Activated CD4-positive, alpha-beta T cell treated with anti-CD3 and anti-CD28 coated beads, Interleukin-2, amount 50 U/mL, for 4 hours (primary cell): ENCODE data around the gene DHX29.

Experiments
- DNase-seq, 2 experiments: peaks; one replicate each; pipeline ENCODE4 v3.0.0-alpha.2; 2020

Gene DHX29

GRCh38 chr5:55316289-55316688 lies 8.8 kb upstream of the DHX29 start:
- no peak for DNase-seq

DNA sequence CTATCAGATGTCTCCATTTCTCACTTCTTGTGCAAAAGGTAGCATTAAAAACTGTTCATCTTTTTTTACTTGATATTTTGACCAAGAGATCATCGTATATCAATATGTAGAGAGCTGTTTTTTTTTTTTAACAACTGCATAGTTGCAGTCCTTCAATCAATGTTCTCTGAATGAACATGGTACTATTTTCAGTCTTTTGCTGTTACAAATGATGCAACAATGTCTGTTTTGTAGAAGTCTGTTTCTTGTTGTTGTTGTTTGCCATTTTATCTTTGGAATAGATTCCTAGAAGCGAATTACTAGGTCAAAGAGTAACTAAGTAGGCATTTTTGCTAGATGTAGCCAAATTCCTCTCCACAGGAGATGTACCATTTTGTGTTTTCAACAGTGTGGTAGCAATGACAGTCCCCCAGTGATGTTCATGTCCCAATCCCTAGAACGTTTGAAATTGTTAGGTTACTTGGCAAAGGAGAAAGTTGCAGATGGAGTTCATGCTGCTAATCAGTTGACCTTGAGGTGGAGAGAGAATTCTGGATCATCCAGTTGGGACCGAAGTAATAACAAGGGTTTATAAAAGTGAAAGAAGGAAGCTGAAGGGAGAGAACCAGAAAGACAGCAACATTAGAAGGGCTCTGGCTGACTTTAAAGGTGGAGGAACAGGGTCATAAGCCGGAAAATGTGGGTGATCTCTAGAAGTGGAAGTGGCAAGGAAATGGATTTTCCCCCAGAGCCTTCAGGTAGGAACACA lies 6.5 kb upstream of the DHX29 start:
- DNase-seq: no peak

GRCh38 chr5:55308254-55308836 lies 851 bp upstream of the DHX29 start:
- DNase-seq: peak in 1 of 2 experiments; percentile 5

- no peak for DNase-seq
Observed at GRCh38 chr5:55306641-55307382, 682 bp downstream of the DHX29 start.

GRCh38 chr5:55305345-55305744 lies 2.1 kb downstream of the DHX29 start:
- DNase-seq: no peak

DNA sequence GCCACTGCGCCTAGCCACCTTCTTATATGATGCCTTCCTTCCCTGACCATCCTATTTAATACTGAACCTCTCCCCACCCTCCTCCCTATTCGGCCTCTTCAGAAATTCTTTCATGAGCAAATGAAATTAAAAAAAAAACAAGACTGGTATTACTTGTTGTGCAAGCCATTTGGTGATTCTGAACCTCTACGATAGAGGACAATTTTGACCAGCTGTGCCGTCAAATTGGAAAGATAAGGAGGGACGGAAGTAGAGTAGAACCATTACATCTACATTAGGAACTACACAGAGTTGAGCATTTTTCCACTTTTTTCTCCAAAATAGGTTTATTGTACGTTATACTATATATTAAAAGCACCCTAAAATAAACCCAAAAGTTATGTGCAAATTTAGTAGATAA lies 2.9 kb downstream of the DHX29 start:
- no peak for DNase-seq

- DNase-seq: no peak
Observed at GRCh38 chr5:55303238-55303690, 4.2 kb downstream of the DHX29 start.

- no peak for DNase-seq
Observed at GRCh38 chr5:55300890-55301289, 6.6 kb downstream of the DHX29 start.

- no peak for DNase-seq
Observed at GRCh38 chr5:55294935-55295334, 12.6 kb downstream of the DHX29 start.

- DNase-seq: no peak
Observed at GRCh38 chr5:55290991-55291390, 16.5 kb downstream of the DHX29 start.

GRCh38 chr5:55289808-55290207 lies 17.7 kb downstream of the DHX29 start:
- DNase-seq: no peak

GRCh38 chr5:55286411-55286933 lies 21.0 kb downstream of the DHX29 start:
- no peak for DNase-seq

DNA sequence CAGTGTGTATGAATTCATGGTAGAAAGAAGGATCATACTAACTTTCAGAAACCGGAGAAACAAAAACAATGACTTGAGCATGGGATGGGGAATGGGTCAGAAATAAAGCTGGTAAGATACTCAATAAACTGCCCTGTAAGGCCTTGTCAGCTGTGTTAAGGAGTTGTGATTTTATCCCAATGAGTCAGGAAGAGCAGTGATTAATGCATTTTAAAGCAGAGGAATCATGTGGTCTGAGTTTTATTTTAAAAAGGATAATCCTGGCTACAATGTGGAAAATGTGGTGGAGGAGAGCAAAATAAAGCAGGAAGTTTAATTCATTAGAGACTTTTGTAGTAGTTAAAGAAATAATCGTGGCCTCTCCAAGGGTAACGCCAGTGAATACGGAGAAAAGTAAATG lies 28.7 kb downstream of the DHX29 start:
- no peak for DNase-seq

- no peak for DNase-seq
Observed at GRCh38 chr5:55276771-55277170, 30.7 kb downstream of the DHX29 start.

DNA sequence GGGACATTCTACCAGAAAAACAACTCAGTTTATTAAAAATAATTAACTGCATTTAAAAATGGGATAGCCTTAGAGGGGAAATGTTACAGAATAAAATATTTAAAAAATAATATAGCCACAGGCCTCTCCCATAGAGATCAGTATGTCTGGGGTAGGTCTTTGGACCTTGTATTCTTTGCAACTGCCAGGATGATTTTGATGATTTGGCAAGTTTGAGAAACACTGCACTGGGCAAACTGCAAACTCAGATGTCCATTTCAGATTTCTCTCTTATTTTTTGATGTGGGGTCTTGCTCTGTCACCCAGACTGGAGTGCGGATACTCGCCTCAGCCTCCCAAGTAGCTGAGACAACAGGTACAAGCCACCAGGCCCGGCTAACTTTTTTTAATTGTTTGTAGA lies 49.2 kb downstream of the DHX29 start:
- no peak for DNase-seq

DNA sequence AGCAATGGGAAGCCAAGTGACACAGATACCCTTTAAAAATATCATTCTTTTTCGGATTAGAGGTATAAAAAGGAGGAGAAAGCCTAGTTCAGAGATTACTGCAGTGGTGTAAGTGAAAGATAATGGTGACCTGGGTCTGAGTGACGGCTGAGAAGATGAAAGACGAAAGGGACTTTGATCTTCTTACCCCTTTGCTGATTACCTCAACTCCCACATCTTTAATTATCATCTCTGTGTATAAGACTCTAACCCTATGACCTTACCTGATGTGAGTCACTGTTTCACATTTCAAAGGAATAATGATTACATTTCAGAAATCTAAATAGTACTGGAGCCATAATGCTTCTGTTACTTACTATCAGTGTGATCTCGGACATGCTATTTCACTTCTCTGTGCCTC lies 52.7 kb downstream of the DHX29 start:
- DNase-seq: no peak

DNA sequence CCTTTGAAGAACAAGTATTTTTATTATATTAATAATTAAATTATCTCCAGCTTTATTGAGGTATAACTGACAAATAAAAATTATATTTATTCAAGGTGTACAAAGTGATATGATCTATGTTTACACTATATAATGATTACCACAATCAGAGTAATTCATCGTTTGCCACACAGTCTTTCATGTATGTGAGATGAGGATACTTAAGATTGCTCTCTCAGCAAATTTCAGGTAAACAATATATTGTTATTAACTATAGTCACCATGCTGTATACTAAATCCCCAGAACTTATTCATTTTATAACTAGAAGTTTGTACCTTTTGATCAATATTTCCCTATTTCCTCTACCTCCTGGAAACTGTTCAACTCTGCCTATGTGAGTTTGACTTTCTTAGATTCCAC lies 57.4 kb downstream of the DHX29 start:
- DNase-seq: no peak

GRCh38 chr5:55241746-55242145 lies 65.7 kb downstream of the DHX29 start:
- no peak for DNase-seq

GRCh38 chr5:55236800-55237199 lies 70.7 kb downstream of the DHX29 start:
- DNase-seq: no peak

GRCh38 chr5:55234121-55234700 lies 73.3 kb downstream of the DHX29 start:
- DNase-seq: no peak

- peak in 1 of 2 experiments; percentile 37 for DNase-seq
Observed at GRCh38 chr5:55232985-55233928, 74.2 kb downstream of the DHX29 start, which contains the start of gene CCNO. TSS of gene CCNO (minus strand) at chr5:55233608. CDS start at chr5:55233523, 85 bp downstream.
